Muscle layer of duodenum (tissue), 2 donors: ENCODE data around the gene CTNNBL1.
"Not testable (repeated sequence)": the region's sequence is repeated elsewhere in the genome, so short reads cannot be mapped to it uniquely, and the experiment has no call there.

Source experiments
- H3K27ac ChIP-seq: one replicate; pipeline ENCODE4 v1.7.0; 2013; ENCODE audit warnings: mild to moderate bottlenecking, low read length
- H3K27me3 ChIP-seq: one replicate; pipeline ENCODE4 v1.7.0; 2013; ENCODE audit warnings: low read depth, mild to moderate bottlenecking, control low read depth, low read length
- H3K36me3 ChIP-seq, 2 donors: one replicate each; pipeline ENCODE4 v1.7.0; 2013; ENCODE audit warnings: low read length in 2 of 2, control low read depth in 1 of 2, mild to moderate bottlenecking in 1 of 2; ENCODE audit not compliant: insufficient read depth in 2 of 2, control insufficient read depth in 1 of 2
- H3K4me1 ChIP-seq, 2 donors: one replicate each; pipeline ENCODE4 v1.7.0; 2013; ENCODE audit warnings: low read length in 2 of 2, mild to moderate bottlenecking in 2 of 2, control low read depth in 1 of 2, moderate library complexity in 1 of 2; ENCODE audit not compliant: insufficient read depth in 2 of 2, control insufficient read depth in 1 of 2
- H3K4me3 ChIP-seq, 2 donors: one replicate each; pipeline ENCODE4 v1.7.0; 2013; ENCODE audit warnings: low read length in 2 of 2, low read depth in 1 of 2, mild to moderate bottlenecking in 1 of 2
- H3K9me3 ChIP-seq, 2 donors: one replicate each; pipeline ENCODE4 v1.7.0; 2013; ENCODE audit warnings: low read length in 2 of 2, control low read depth in 1 of 2, mild to moderate bottlenecking in 1 of 2; ENCODE audit not compliant: control insufficient read depth in 1 of 2
- donor health status: healthy.

The CTNNBL1 gene

GRCh38 chr20:37849566-37849965 is 155.7 kb downstream of the CTNNBL1 start:
- Histone ChIP-seq H3K4me3 (no peak overlapping the region), H3K9me3 (no peaks in the 10 kb centered on the region), H3K27ac (no peak overlapping the region), H3K4me1 (no peaks in the 10 kb centered on the region), H3K36me3 (peaks cover 37 to 54% of the 10 kb centered on the region in 2 donors), H3K27me3 (no peaks in the 10 kb centered on the region)

- no peak overlapping the region for H3K4me3 ChIP-seq
- no peaks in the 10 kb centered on the region for H3K4me1 ChIP-seq
- H3K9me3 ChIP-seq: no peaks in the 10 kb centered on the region
- H3K36me3 ChIP-seq: peaks cover 37 to 54% of the 10 kb centered on the region in 2 donors
- H3K27me3 ChIP-seq: no peaks in the 10 kb centered on the region
- no peak overlapping the region for H3K27ac ChIP-seq
Measured at GRCh38 chr20:37850036-37850592, 156.3 kb downstream of the CTNNBL1 start.

GRCh38 chr20:37850724-37851355 is 157.0 kb downstream of the CTNNBL1 start:
- no peaks in the 10 kb centered on the region for H3K9me3 ChIP-seq
- no peaks in the 10 kb centered on the region for H3K27me3 ChIP-seq
- H3K36me3 ChIP-seq: peaks cover 36 to 51% of the 10 kb centered on the region in 2 donors
- no peak overlapping the region for H3K4me3 ChIP-seq
- H3K27ac ChIP-seq: no peak overlapping the region
- no peaks in the 10 kb centered on the region for H3K4me1 ChIP-seq

DNA sequence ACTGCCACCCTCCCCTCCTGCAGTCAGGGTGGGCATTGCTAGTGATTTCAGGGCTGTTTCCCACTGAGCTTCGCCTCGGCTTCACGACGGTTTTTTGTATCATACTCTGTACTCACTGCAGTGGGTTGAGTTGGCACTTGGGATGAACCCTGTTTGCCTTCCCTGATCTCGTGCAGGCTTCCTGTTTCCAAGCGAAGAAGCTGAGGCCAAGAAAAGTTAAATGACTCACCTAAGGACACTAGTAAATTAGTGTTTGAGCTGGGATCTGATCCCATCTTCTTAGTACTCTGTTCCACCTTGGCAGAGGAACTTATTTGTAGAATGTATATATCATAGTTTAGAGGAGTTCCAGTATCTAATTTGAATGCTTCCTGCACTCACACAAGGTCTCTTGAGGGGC is 158.8 kb downstream of the CTNNBL1 start:
- no peak overlapping the region for H3K27ac ChIP-seq
- H3K36me3 ChIP-seq: peaks cover 34 to 35% of the 10 kb centered on the region in 2 donors
- no peaks in the 10 kb centered on the region for H3K27me3 ChIP-seq
- no peaks in the 10 kb centered on the region for H3K9me3 ChIP-seq
- H3K4me1 ChIP-seq: no peaks in the 10 kb centered on the region
- H3K4me3 ChIP-seq: no peak overlapping the region

DNA sequence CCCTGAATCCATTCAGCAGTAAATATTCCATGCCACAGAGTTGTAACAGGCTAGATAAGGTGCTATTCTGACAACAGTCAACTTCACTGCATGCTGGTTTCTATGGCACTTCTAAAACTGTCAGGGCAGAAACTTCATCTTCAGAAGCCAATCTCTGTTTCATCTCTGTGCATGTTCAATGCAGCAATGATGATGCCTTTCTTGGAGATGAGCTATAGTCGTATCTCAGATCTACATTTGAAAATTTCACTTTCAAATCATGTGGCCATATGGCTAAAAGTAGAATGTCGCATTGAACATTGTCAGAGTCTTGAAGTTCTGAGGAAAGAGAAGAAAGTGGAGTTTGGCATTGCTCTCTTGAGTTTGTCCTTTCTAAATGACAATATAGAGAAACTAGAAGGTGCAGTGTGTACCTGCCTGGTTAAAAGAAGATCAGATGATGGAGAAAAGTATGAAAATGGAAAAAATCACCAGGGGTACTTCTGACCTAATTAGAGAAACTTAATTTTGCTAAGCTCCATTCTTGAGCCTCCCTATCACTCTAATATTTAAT is 160.1 kb downstream of the CTNNBL1 start:
- Histone ChIP-seq H3K9me3 (no peaks in the 10 kb centered on the region), H3K36me3 (peaks cover 29 to 31% of the 10 kb centered on the region in 2 donors), H3K27me3 (no peaks in the 10 kb centered on the region), H3K4me3 (no peak overlapping the region), H3K27ac (no peak overlapping the region), H3K4me1 (no peaks in the 10 kb centered on the region)

GRCh38 chr20:37856034-37856433 is 162.2 kb downstream of the CTNNBL1 start:
- not testable (repeated sequence) for H3K9me3 ChIP-seq, H3K27me3 ChIP-seq, H3K4me3 ChIP-seq, H3K27ac ChIP-seq, H3K4me1 ChIP-seq
- H3K36me3 ChIP-seq: peaks cover 32 to 36% of the 10 kb centered on the region in 2 donors

DNA sequence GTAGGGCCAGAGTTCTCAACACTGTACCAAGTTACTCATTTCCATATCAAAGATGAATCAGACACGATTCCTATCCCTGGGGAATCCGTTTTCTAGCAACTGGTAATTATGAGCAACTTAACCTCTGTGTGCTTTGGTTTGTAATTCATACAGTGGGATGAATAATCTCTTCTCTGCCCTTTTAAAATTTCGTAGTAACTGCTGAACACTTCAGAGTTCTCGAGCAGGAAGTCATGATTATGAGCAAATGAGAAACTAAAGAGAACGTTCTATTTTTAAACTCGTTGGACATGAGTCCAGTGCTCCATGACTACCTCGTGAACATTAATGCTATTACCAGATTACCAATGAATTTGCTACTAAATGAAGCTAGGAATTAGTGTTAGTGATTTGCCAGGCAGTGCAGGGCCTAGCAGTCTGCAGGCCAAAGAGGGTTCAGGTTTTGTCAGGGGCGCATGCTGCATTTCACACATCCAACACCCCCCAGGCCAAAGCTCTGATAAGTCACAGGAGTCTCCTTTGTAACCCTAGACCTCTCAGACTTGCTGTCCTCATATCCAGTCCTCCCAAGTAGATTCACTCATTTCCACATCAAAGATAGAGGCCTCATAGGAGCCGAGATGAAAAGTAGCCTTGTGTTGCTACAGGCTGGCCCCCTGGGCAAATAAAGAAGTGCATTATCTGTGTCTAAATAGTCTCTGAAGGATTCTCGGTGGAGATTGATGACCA is 163.3 kb downstream of the CTNNBL1 start:
- H3K4me3 ChIP-seq: no peak overlapping the region
- no peak overlapping the region for H3K27ac ChIP-seq
- H3K4me1 ChIP-seq: no peaks in the 10 kb centered on the region
- no peaks in the 10 kb centered on the region for H3K9me3 ChIP-seq
- no peaks in the 10 kb centered on the region for H3K27me3 ChIP-seq
- H3K36me3 ChIP-seq: peaks cover 34 to 39% of the 10 kb centered on the region in 2 donors

DNA sequence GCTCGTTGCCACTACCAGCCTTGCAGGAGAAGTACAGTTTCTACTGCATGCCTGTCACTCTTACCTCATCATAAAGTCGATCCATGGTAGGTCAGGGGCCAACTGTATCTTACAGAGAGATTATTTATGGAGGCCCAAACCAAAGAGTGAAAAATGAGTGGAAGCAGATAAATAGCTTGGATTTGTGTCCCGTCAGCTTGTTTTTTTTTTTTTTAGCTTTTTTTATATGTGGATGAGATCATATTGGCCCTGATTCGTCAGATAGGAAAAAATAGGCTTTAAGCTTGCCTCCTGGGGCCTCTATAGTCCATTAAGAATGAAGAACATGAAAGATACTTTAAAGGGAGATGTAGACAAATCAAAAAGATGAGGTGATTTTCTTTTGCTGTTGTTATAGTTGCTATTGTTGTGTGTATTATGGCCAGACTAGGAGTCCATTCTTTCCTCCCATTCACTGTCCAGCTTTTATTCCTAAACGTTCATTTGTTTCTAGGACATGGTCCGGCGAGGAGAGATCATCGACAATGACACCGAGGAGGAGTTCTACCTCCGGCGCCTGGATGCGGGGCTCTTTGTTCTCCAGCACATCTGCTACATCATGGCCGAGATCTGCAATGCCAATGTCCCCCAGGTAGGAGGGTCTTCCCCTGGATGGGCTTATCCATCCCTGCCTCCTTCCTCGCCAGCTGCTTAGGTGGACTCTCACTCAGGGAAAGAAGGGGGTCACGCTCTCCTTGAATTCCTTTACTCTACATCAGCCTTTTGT is 165.8 kb downstream of the CTNNBL1 start:
- H3K36me3 ChIP-seq: peaks cover 14 to 30% of the 10 kb centered on the region in 2 donors
- H3K27me3 ChIP-seq: no peaks in the 10 kb centered on the region
- no peaks in the 10 kb centered on the region for H3K9me3 ChIP-seq
- H3K4me1 ChIP-seq: no peaks in the 10 kb centered on the region
- H3K27ac ChIP-seq: no peak overlapping the region
- no peak overlapping the region for H3K4me3 ChIP-seq

GRCh38 chr20:37863289-37863688 is 169.5 kb downstream of the CTNNBL1 start:
- H3K9me3 ChIP-seq: no peaks in the 10 kb centered on the region
- H3K36me3 ChIP-seq: peaks cover 8 to 33% of the 10 kb centered on the region in 2 donors
- H3K27me3 ChIP-seq: no peaks in the 10 kb centered on the region
- no peak overlapping the region for H3K4me3 ChIP-seq
- no peak overlapping the region for H3K27ac ChIP-seq
- H3K4me1 ChIP-seq: peaks cover 0 to 7% of the 10 kb centered on the region in 2 donors

- H3K4me1 ChIP-seq: peaks cover 0 to 10% of the 10 kb centered on the region in 2 donors
- no peaks in the 10 kb centered on the region for H3K9me3 ChIP-seq
- no peak overlapping the region for H3K27ac ChIP-seq
- H3K27me3 ChIP-seq: no peaks in the 10 kb centered on the region
- H3K4me3 ChIP-seq: no peak overlapping the region
- peaks cover 8 to 33% of the 10 kb centered on the region in 2 donors for H3K36me3 ChIP-seq
Measured at GRCh38 chr20:37864298-37864697, 170.5 kb downstream of the CTNNBL1 start.

GRCh38 chr20:37866051-37866450 is 172.2 kb downstream of the CTNNBL1 start:
- Histone ChIP-seq H3K4me3 (no peak overlapping the region), H3K4me1 (peaks cover 0 to 10% of the 10 kb centered on the region in 2 donors), H3K9me3 (no peaks in the 10 kb centered on the region), H3K36me3 (peaks cover 6 to 33% of the 10 kb centered on the region in 2 donors), H3K27me3 (no peaks in the 10 kb centered on the region), H3K27ac (no peak overlapping the region)
